GM18507 (cell line): ENCODE measurements around the gene DCANP1.

ENCODE experiments used
- DNase-seq: peaks from one replicate; pipeline ENCODE4 v3.0.0; 2011; ENCODE audit warnings: low read depth; ENCODE audit not compliant: insufficient read length; ENCODE audit errors: extremely low spot score
- FAIRE-seq: peaks from 2 replicates; lab custom pipeline; 2011; peaks lifted over from hg19 to GRCh38; lab: Jason Lieb, UNC

The DCANP1 gene

GRCh38 chr5:135397084-135397483 is 50.1 kb downstream of the DCANP1 start:
- DNase-seq (no peak), FAIRE-seq (no peak)

DNA sequence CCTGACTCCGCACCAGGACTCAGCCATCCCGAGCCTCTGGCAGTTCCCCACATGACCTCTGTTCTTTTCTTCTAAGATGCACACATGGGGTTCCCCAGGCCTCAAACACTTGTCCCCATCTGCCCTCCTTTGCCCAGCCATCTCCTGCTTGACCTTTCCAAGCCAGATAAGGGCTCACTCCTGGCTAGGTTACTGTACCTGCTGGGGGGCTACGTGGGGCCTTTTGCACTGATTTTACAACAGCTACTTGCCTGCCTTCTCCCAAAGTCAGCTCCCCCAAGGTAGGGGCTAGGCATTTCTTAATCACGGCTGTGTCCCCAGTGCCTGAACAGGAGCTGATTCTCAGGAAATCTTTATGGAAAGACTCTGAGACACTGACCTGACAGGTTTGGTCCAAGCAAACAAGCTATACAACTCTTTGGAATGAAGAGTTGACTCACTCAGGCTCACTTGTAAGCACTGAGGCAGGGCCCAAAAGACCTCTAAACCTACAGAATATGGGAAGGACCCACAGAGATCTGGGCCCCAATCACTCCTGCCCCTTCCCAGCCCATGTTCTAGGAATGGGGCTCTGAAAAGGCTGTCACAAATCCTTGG is 50.6 kb downstream of the DCANP1 start:
- FAIRE-seq, result no peak
- DNase-seq, result no peak

- DNase-seq (no peak), FAIRE-seq (no peak)
Observed at GRCh38 chr5:135395866-135396265, 51.3 kb downstream of the DCANP1 start.

- FAIRE-seq (no peak), DNase-seq (no peak)
Observed at GRCh38 chr5:135395451-135395850, 51.7 kb downstream of the DCANP1 start.
